ENCODE measurements around the gene HDAC2. TPM values are rescaled to one million over a fixed set of nuclear protein-coding genes. Genes with fewer than 3 reads are reported as not detected.

HDAC2 gene
- total and polyA plus RNA-seq, 3 experiments from 2014 or later, result 76.8 to 121 (median 115) TPM

DNA sequence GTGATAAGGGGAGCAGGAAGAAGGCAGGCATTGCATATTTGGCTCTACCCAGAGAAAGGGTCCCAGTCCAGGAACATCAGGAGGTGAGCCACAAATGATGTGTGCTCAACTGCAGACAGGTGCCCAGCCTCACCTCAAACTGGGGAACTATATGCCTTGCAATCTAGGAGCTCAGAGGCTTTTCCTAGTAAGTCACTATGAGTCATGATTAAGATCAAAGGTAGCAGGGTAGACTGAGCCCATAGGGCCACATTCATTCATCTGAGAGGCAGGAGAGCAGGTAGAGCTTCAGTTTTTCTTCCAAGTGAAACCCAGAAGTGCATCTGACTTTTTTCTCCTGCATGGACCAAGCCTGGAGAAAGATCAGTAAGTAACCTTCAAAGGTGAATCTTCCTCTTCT is 82.5 kb downstream of the HDAC2 start:
- no peaks in the 10 kb centered on the region for H3K27me3 ChIP-seq (ENCODE audit: insufficient read depth, low read length, poor library complexity, severe bottlenecking)
- no peak overlapping the region for H3K27ac ChIP-seq (ENCODE audit: low read depth, low read length)
- peaks cover 2 to 33% of the 10 kb centered on the region in 2 donors for H3K27me3 Mint-ChIP-seq
- POLR2A ChIA-PET, result no interaction called here
- no peaks in the 10 kb centered on the region for H3K36me3 ChIP-seq (ENCODE audit: insufficient read depth, low read length)
- H3K4me1 Mint-ChIP-seq, result no peaks in the 10 kb centered on the region
- H3K4me3 Mint-ChIP-seq, result no peak overlapping the region
- no peak overlapping the region for H3K4me3 ChIP-seq (ENCODE audit: low read length)
- H3K9me3 ChIP-seq (ENCODE audit: low read length), result no peaks in the 10 kb centered on the region
- CTCF ChIA-PET, result no interaction called here
- H3K36me3 Mint-ChIP-seq, result no peaks in the 10 kb centered on the region
- no peak for DNase-seq
- peaks cover 0 to 6% (median 0%) of the 10 kb centered on the region in 5 donors for H3K9me3 Mint-ChIP-seq
- H3K27ac Mint-ChIP-seq, result no peak overlapping the region
- no peaks in the 10 kb centered on the region for H3K4me1 ChIP-seq (ENCODE audit: insufficient read depth, low read length)

DNA sequence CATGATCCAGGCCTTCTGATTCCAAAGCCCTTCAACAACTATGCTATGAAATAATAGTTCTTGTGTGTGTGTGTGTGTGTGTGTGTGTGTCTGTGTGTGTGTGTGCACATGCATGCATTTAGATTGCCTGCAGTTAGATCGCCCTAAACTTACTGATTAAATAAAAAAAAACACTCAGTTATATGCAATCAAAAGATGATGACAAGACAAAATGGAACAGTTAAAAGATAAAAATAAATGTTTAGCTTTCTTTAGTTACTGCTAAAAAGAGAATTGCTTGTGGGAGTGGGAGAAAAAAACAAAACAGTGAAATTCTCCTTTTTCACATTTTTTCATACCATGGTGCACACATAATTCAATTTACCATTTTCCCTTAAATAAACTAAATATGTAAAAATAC is 84.4 kb downstream of the HDAC2 start:
- H3K27me3 ChIP-seq (ENCODE audit: insufficient read depth, low read length, poor library complexity, severe bottlenecking), result no peaks in the 10 kb centered on the region
- CTCF ChIA-PET, result no interaction called here
- no peak for DNase-seq
- H3K4me3 ChIP-seq (ENCODE audit: low read length), result no peak overlapping the region
- no peaks in the 10 kb centered on the region for H3K9me3 Mint-ChIP-seq
- H3K36me3 Mint-ChIP-seq, result no peaks in the 10 kb centered on the region
- H3K27ac Mint-ChIP-seq, result no peak overlapping the region
- H3K4me3 Mint-ChIP-seq, result no peak overlapping the region
- H3K27me3 Mint-ChIP-seq, result peaks cover 6 to 38% of the 10 kb centered on the region in 2 donors
- no peaks in the 10 kb centered on the region for H3K4me1 ChIP-seq (ENCODE audit: insufficient read depth, low read length)
- H3K36me3 ChIP-seq (ENCODE audit: insufficient read depth, low read length), result no peaks in the 10 kb centered on the region
- H3K9me3 ChIP-seq (ENCODE audit: low read length), result no peaks in the 10 kb centered on the region
- POLR2A ChIA-PET, result no interaction called here
- H3K4me1 Mint-ChIP-seq, result no peaks in the 10 kb centered on the region
- H3K27ac ChIP-seq (ENCODE audit: low read depth, low read length), result no peak overlapping the region

DNA sequence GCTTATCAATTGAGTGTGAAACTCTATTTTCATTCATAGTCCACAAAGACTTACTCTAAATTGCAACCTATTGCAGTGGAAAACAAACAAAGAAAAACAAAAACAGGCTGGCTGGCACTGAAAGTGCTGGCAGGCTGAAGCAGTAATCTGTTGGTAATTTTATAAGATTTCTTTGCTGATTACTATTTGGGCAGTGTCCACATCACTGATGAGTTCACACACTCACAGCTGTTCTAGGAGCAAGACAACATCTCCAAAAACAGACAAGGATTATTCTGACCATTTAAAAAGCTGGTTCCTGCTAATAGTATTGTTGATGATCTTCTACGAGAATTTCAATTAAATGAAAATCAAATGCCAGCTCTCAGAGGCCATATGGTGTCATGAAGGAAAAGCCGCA is 86.9 kb downstream of the HDAC2 start:
- CTCF ChIA-PET, result no interaction called here

More for the DNA sequence above, 86.9 kb downstream of the HDAC2 start:
- no peaks in the 10 kb centered on the region for H3K4me1 Mint-ChIP-seq
- no peaks in the 10 kb centered on the region for H3K4me1 ChIP-seq (ENCODE audit: insufficient read depth, low read length)
- peaks cover 6 to 51% of the 10 kb centered on the region in 2 donors for H3K27me3 Mint-ChIP-seq
- no peaks in the 10 kb centered on the region for H3K27me3 ChIP-seq (ENCODE audit: insufficient read depth, low read length, poor library complexity, severe bottlenecking)
- POLR2A ChIA-PET, result no interaction called here
- H3K9me3 ChIP-seq (ENCODE audit: low read length), result no peaks in the 10 kb centered on the region
- H3K27ac Mint-ChIP-seq, result no peak overlapping the region
- no peaks in the 10 kb centered on the region for H3K36me3 ChIP-seq (ENCODE audit: insufficient read depth, low read length)
- no peak overlapping the region for H3K4me3 ChIP-seq (ENCODE audit: low read length)
- H3K4me3 Mint-ChIP-seq, result no peak overlapping the region
- DNase-seq, result no peak
- no peak overlapping the region for H3K27ac ChIP-seq (ENCODE audit: low read depth, low read length)
- H3K9me3 Mint-ChIP-seq, result no peaks in the 10 kb centered on the region
- H3K36me3 Mint-ChIP-seq, result no peaks in the 10 kb centered on the region

Other genes with a start within 250 kb of the HDAC2 start
- 1 to 10 TPM in 1 of 2 experiments, under 1 TPM in 1; 0.96 to 1.1 TPM for gene MARCKS, start 113.8 kb downstream of the HDAC2 start, total RNA-seq
- not detected for gene MARCKS, start 113.8 kb downstream of the HDAC2 start, polyA plus RNA-seq

Data from CD8-positive, alpha-beta memory T cell (primary cell).